ENCODE data around the gene LTBP1.
"Not testable (repeated sequence)": the region's sequence is repeated elsewhere in the genome, so short reads cannot be mapped to it uniquely, and the experiment has no call there.

Gene LTBP1

GRCh38 chr2:32963941-32964340, 17.2 kb downstream of the LTBP1 start:
- no peak for DNase-seq (ENCODE audit: low spot score)

- no peak for DNase-seq (ENCODE audit: low spot score)
Measured at GRCh38 chr2:32965523-32966171, 18.9 kb downstream of the LTBP1 start.

DNA sequence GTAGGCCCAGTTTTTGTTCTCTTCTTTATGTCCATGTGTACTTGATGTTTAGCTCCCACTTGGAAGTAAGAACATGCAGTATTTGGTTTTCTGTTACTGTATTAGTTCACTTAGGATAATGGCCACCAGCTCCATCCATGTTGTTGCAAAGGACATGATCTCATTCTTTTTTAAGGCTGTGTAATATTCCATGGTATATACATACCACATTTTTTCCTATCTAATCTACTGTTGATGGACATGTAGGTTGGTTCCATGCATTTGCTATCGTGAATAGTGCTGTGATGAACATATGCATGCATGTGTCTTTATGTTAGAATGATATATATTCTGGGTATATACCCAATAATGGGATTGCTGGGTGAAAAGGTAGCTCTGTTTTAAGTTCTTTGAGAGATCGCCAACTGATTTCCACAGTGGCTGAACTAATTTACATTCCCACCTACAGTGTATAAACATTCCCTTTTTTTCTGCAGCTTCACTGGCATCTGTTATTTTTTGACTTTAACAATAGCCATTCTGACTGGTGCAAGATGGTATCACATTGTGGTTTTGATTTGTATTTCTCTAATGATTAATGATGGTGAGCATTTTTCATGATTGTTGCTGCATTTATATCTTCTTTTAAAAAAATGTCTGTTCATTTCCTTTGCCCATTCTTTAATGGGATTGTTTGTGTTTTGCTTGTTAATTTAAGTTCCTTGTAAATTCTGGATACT, 22.9 kb downstream of the LTBP1 start:
- DNase-seq (ENCODE audit: low spot score) = no peak

DNA sequence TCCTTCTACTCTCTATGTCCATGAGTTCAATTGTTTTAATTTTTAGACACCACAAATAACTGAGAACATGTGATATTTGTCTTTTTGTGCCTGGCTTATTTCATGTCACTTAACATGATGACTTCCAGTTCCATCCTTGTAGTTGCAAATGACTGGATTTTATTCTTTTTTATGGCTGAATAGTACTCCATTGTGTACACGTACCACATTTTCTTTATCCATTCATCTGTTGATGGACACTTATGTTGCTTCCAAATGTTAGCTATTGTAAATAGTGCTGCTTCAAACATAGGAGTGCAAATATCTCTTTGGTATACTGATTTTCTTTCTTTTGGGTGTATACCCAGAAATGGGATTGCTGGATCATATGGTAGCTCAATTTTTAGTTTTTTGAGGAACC, 27.0 kb downstream of the LTBP1 start:
- not testable (repeated sequence) for DNase-seq (ENCODE audit: low spot score)

DNA sequence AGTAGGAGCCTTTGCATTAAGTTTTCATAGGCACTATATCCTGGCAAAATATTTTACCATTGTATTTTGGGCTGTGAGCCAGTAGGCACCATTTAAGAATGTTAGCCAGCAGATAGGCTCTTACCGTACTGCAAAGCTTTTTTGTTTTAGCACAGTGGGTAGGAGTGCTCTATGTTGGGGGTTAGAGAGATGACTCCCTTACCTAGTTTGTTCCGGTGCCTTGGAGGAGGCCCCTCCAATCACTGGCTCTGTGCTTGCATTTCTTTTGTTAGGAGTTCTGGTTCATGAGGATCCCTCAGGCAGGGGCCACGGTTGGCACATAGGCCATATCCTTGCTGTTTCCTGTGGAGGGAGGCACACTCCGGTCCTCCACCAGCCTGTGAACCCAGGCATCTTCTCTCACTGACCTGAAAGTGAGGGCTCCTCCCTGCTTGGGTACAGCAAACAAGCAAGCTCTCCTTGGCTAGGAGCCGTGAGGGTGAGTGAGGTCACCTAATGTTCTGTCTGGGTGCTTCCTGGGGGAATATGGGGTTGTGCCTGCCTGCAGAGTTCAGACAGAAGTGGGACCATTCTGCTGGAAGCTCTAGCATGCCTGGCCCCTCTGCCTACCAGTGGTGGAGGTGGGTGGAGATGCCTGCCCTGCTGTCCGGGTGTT, 29.8 kb downstream of the LTBP1 start:
- no peak for DNase-seq (ENCODE audit: low spot score)

- DNase-seq (ENCODE audit: low spot score) = no peak
Measured at GRCh38 chr2:32977228-32977758, 30.5 kb downstream of the LTBP1 start.

GRCh38 chr2:32981612-32982011, 34.9 kb downstream of the LTBP1 start:
- DNase-seq (ENCODE audit: low spot score) = no peak

GRCh38 chr2:32983193-32983924, 36.6 kb downstream of the LTBP1 start:
- DNase-seq (ENCODE audit: low spot score) = not testable (repeated sequence)

- DNase-seq (ENCODE audit: low spot score) = no peak
Measured at GRCh38 chr2:32986480-32986879, 39.7 kb downstream of the LTBP1 start.

DNA sequence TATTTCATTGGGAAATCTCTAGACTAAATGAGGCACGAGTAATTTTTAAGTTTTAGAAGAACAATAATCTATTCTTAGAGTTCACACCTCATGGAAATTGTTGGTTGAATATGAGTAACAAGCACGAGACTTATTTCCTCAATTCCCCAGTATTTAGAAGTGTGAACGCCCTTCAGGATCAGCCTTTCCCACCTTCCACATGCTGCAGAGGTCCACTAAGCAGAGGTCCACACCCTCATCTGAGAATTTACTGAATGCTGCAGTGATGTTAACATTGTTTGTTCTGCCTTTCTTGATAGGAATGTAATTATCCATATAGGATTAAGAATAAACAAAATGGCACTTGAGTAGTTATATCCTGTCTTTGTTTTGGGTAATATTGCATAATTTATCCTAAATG, 41.8 kb downstream of the LTBP1 start:
- DNase-seq (ENCODE audit: low spot score) = no peak

- no peak for DNase-seq (ENCODE audit: low spot score)
Measured at GRCh38 chr2:32990556-32990955, 43.8 kb downstream of the LTBP1 start.

GRCh38 chr2:32991091-32991845, 44.5 kb downstream of the LTBP1 start:
- DNase-seq (ENCODE audit: low spot score) = no peak

DNA sequence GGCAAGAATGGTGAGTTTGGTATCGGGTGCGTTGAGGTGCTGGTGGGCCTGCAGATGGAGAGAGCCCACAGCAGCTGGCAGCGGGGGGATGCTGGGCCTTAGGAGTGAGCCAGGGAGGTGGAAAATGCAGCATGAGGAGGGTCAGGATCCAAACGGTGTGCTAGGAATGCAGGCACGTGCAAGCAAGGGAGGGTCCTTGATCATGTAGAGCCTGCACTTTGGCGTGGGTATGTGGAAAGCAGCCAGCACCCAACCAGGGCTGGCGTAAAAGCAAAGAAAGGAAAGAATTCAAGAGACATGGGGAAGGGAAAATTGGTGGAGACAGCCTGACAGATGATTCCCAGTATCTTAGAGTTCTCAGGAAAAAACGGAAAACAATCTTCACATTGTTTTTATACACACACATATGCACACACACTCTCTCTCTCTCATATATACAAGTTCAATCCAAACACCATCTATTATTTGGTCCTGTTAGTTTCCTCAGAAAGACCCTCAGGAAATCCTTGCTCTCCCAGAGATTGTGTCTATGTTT, 46.3 kb downstream of the LTBP1 start:
- no peak for DNase-seq (ENCODE audit: low spot score)

DNA sequence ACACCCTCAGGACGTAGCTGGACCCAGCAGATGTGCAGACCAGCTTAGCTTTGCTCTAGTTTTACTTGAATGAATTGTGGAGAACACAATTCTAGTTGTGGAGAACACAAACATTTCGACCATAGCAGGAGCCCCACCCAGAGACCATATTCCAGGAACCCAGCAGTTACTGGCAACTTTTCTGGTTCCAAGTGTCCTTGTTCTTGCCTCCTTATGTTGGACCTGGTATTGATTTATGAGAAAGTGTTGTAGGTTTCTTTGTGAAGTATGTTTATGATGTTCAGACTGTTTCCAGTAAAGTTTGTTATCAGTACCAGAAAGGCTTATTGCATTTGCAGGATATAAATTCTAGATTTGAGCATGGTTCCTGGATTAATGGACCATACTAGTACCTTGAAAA, 51.0 kb downstream of the LTBP1 start:
- no peak for DNase-seq (ENCODE audit: low spot score)

- no peak for DNase-seq (ENCODE audit: low spot score)
Measured at GRCh38 chr2:33000986-33001385, 54.2 kb downstream of the LTBP1 start.

DNA sequence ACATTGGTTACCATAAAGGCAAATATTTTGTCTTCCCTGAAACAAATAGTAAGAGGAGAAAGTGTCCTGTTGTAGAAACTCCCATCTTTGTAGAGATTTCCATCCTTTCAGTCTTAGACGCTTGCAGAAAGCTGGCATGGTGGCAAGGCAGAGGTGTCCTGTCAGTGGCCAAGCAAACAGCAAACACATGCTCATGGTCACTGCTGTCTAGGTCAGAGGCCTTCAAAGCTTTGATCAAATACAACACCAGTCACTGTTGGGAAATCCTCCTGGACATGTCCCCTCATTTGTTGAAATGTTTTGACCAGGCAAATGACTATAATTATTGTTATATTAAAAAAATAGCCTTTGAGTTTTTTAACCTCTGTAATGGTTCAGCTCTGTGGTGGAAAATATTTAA, 55.1 kb downstream of the LTBP1 start:
- DNase-seq (ENCODE audit: low spot score) = no peak

DNA sequence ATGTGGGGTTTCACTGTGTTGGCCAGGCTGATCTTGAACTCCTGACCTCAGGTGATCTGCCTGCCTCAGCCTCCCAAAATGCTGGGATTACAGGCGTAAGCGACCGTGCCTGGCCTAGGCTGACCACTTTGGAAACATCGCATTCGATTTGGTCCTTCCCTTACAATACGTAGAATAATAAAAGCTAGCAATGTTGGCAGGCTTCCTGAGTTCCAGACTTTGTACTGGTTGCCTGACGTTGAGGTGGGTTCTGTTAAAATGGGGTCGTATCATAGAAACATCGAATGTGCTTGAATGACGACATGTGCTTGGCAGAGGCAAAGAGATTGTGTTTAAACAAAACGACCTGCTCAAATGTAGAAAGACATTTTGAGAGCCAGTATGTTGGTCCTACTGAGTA, 56.1 kb downstream of the LTBP1 start:
- DNase-seq (ENCODE audit: low spot score) = no peak

DNA sequence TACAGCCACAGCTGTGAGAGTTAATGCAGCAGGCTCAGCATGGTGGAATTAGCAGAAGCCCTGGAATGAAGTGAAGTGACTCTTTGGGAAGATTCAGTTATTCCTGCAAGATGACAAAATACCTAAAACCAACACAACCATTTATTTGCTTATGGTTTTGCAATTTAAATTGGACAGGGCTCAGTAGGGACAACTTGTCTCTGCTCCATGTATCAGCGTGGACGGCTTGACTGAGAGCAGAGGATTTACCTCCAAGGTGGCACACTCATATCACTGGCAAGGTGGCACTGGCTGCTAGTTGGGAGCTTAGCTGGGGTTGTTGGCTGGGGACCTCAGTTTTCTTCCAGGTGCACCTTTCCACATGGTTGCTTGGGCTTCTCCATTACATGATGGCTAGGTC, 58.3 kb downstream of the LTBP1 start:
- no peak for DNase-seq (ENCODE audit: low spot score)

DNA sequence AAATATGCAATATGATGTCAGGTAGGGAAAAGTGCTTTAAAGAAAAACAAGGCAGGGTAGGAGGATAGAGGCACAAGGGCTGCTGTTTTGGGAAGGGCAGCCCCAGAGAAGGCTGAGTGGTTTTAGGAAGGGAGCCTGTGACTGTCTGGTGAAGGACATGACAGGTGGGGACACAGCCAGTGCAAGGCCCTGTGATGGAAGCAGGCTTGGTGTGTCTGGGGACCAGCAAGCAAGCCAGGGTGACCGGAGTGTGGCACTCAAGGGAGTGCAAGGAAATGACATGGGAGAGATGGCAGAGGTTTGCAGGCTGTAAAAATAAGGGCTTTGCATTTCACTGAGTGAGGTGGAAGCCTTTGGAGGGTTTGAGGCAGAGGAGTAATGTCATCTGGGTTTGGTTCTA, 62.0 kb downstream of the LTBP1 start:
- DNase-seq (ENCODE audit: low spot score) = no peak

GRCh38 chr2:33009249-33009648, 62.5 kb downstream of the LTBP1 start:
- DNase-seq (ENCODE audit: low spot score) = no peak

DNA sequence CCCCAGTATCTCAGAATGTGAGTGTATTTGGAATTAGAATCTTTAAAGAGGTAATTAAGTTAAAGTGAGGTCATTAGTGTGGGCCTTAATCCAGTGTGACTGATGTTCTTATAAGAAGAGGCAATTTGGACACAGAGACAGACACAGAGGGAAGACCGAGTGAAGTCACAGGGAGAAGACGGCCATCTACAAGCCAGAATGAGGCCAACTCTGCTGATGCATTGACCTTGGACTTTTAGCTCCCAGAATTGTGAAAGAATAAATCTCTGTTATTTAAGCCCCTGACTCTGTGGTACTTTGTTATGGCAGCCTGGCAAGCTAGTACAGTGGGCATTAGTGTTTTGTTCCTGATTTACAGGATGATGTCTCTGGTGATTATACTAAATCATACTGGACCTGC, 64.6 kb downstream of the LTBP1 start:
- no peak for DNase-seq (ENCODE audit: low spot score)

Data from HuH-7 (cell line).